Measurements from ENCODE around the gene RPS6KA2. TPM values are rescaled to one million over a fixed set of nuclear protein-coding genes. Genes with fewer than 3 reads are reported as not detected.
A peak's percentile ranks its signal among the peaks of the same experiment; 100 is the strongest.

Gene RPS6KA2
- total RNA-seq, 4 donors from 2014 or later = 55.4 to 119 (median 76.4) TPM

DNA sequence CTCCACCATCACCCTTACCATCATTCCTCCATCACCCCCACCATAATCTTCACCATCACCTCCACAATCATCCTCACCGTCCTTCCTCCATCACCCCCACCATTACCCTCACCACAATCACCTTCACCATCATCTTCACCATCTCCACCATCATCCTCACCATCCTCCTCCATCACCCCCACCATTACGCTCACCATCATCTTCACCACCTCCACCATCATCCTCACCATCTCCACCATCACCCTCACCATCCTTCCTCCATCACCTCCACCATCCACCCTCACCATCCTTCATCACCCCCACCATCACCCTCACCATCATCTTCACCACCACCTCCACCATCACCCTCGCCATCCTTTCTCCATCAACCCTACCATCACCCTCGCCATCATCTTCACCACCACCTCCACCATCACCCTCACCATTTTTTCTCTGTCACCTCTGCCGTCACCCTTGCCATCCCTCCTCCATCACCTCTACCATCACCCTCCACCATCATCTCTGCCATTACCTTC is 211.2 kb downstream of the RPS6KA2 start:
- peak; percentile 38 for ATAC-seq
- Histone ChIP-seq H3K36me3 (peaks cover 0 to 95% of the 10 kb centered on the region in 2 donors), H3K9me3 (no peaks in the 10 kb centered on the region), H3K27me3 (no peaks in the 10 kb centered on the region), H3K4me3 (no peak overlapping the region), H3K4me1 (no peaks in the 10 kb centered on the region), H3K27ac (no peak overlapping the region)
- 64 to 67% methylated on average over 5 of the region's 5 CpGs for WGBS, 2 donors (ENCODE audit: low coverage in 1 of 2)
- TF ChIP-seq EP300 (IDR thresholded peaks at IDR 0.05) = no peak
- TF ChIP-seq POLR2AphosphoS5 (IDR thresholded peaks at IDR 0.05) = no peak
- no peak for TF ChIP-seq POLR2A (IDR thresholded peaks at IDR 0.05)
- TF ChIP-seq, protein P1, sequence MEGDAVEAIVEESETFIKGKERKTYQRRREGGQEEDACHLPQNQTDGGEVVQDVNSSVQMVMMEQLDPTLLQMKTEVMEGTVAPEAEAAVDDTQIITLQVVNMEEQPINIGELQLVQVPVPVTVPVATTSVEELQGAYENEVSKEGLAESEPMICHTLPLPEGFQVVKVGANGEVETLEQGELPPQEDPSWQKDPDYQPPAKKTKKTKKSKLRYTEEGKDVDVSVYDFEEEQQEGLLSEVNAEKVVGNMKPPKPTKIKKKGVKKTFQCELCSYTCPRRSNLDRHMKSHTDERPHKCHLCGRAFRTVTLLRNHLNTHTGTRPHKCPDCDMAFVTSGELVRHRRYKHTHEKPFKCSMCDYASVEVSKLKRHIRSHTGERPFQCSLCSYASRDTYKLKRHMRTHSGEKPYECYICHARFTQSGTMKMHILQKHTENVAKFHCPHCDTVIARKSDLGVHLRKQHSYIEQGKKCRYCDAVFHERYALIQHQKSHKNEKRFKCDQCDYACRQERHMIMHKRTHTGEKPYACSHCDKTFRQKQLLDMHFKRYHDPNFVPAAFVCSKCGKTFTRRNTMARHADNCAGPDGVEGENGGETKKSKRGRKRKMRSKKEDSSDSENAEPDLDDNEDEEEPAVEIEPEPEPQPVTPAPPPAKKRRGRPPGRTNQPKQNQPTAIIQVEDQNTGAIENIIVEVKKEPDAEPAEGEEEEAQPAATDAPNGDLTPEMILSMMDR (IDR thresholded peaks at IDR 0.05) = no peak

DNA sequence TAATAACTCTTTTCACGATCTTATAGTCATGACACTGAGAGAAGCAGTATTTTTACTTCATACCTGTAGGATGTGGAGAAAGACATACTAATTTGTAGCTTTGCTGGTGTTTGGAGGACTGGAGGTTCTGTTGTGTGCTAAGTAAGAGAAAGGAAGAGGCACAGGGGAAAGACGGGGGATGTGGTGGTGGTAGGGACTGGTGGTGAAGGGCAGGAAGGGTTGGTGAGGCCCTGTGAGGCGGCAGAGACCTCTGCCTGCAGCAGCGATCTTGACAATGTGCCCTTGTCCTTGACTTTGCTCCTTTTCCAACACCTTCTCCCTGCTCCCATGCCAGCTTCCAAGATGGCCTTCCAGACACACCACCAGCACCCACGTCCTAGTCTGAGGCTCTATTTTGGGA is 211.7 kb downstream of the RPS6KA2 start:
- no peaks in the 10 kb centered on the region for H3K4me1 ChIP-seq
- no peak overlapping the region for H3K4me3 ChIP-seq
- 74 to 95% methylated on average over 5 of the region's 5 CpGs for WGBS, 2 donors (ENCODE audit: low coverage in 1 of 2)
- no peak for ATAC-seq
- no peaks in the 10 kb centered on the region for H3K9me3 ChIP-seq
- H3K36me3 ChIP-seq = peaks cover 0 to 89% of the 10 kb centered on the region in 2 donors
- no peak overlapping the region for H3K27ac ChIP-seq
- H3K27me3 ChIP-seq = no peaks in the 10 kb centered on the region
- TF ChIP-seq EP300 (IDR thresholded peaks at IDR 0.05) (no peak), POLR2AphosphoS5 (IDR thresholded peaks at IDR 0.05) (no peak), POLR2A (IDR thresholded peaks at IDR 0.05) (no peak)
- TF ChIP-seq, protein P1 (IDR thresholded peaks at IDR 0.05) = no peak

DNA sequence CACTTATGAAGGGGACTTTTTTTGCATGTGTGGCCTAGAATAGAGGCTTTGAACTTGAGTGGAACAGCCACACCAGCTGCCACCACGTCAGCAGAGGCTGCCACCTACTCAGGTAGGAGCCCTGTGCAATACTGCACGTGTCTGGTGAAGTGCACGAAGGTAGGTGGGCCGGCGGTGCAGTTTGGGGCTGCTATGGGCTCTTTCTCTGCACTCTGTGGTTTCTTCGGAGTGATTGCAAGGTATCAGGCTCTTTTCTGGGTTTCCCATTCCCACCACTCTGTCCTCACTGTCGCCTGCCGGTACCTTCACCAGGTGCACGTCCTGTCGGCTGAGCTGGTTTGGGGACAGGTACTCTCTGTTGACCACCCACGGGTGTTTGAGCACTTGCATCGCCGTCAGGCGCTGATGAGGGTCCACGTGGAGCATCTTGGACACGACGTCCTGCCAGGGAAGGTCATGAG is 213.5 kb downstream of the RPS6KA2 start:
- ATAC-seq = no peak
- TF ChIP-seq, protein P1 (IDR thresholded peaks at IDR 0.05) = no peak
- no peak for TF ChIP-seq POLR2A (IDR thresholded peaks at IDR 0.05)
- H3K4me1 ChIP-seq = no peaks in the 10 kb centered on the region
- H3K36me3 ChIP-seq = peaks cover 0 to 74% of the 10 kb centered on the region in 2 donors
- H3K4me3 ChIP-seq = no peak overlapping the region
- H3K9me3 ChIP-seq = no peaks in the 10 kb centered on the region
- no peaks in the 10 kb centered on the region for H3K27me3 ChIP-seq
- 100% methylated on average over 2 of the region's 17 CpGs; no CpG with 5 or more reads in 1 of the 2 donors for WGBS, 2 donors (ENCODE audit: low coverage in 1 of 2)
- no peak overlapping the region for H3K27ac ChIP-seq

- Histone ChIP-seq H3K4me1 (no peaks in the 10 kb centered on the region), H3K9me3 (no peaks in the 10 kb centered on the region), H3K4me3 (no peak overlapping the region), H3K36me3 (peaks cover 0 to 69% of the 10 kb centered on the region in 2 donors), H3K27ac (no peak overlapping the region), H3K27me3 (no peaks in the 10 kb centered on the region)
- no peak for TF ChIP-seq EP300 (IDR thresholded peaks at IDR 0.05)
- TF ChIP-seq POLR2AphosphoS5 (IDR thresholded peaks at IDR 0.05) = no peak
- no peak for TF ChIP-seq POLR2A (IDR thresholded peaks at IDR 0.05)
- WGBS, 2 donors (ENCODE audit: low coverage in 1 of 2) = 100% methylated on average over 1 of the region's 13 CpGs; no CpG with 5 or more reads in 1 of the 2 donors
- no peak for ATAC-seq
These were observed 214.1 kb downstream of the RPS6KA2 start for GRCh38 chr6:166412911-166413384.

GRCh38 chr6:166412156-166412910 is 214.7 kb downstream of the RPS6KA2 start:
- Histone ChIP-seq H3K27ac (no peak overlapping the region), H3K27me3 (no peaks in the 10 kb centered on the region), H3K4me1 (no peaks in the 10 kb centered on the region), H3K9me3 (no peaks in the 10 kb centered on the region), H3K36me3 (peaks cover 0 to 62% of the 10 kb centered on the region in 2 donors), H3K4me3 (no peak overlapping the region)
- TF ChIP-seq, protein P1 (IDR thresholded peaks at IDR 0.05) = no peak
- TF ChIP-seq POLR2A (IDR thresholded peaks at IDR 0.05) (no peak), POLR2AphosphoS5 (IDR thresholded peaks at IDR 0.05) (no peak), EP300 (IDR thresholded peaks at IDR 0.05) (no peak)
- whole genome bisulfite sequencing, 2 donors (ENCODE audit: low coverage in 1 of 2) = 90% methylated on average over 4 of the region's 49 CpGs; no CpG with 5 or more reads in 1 of the 2 donors
- ATAC-seq = no peak

All from gastroesophageal sphincter (tissue), 4 donors.